Astrocyte of the spinal cord (primary cell): ENCODE data around the gene ATOX1.
"Not testable (repeated sequence)": the region's sequence is repeated elsewhere in the genome, so short reads cannot be mapped to it uniquely, and the experiment has no call there.

Experiments
- DNase-seq: peaks from one replicate; pipeline ENCODE4 v3.0.0; 2011; ENCODE audit warnings: low read depth, low spot score
- H3K4me3 ChIP-seq: 2 replicates; pipeline ENCODE4 v1.5.1; 2011; ENCODE audit warnings: low read depth, mild to moderate bottlenecking, low read length, moderate library complexity
- CTCF ChIP-seq: IDR thresholded peaks from 2 replicates; pipeline ENCODE4 v1.5.1; 2012; ENCODE audit warnings: low read depth, mild to moderate bottlenecking, low read length, inconsistent platforms
- in situ Hi-C: cut with HindIII; loops from 2 replicates; pipeline ENCODE4 v1.10.0; 2017; ENCODE audit warnings: low sequenced_read_pairs

The ATOX1 gene

GRCh38 chr5:151703227-151703626 is 55.2 kb downstream of the ATOX1 start:
- no peak for TF ChIP-seq CTCF
- no peak for DNase-seq
- in situ Hi-C loops: no loop called here
- no peak overlapping the region for H3K4me3 ChIP-seq

GRCh38 chr5:151700820-151701219 is 57.6 kb downstream of the ATOX1 start:
- in situ Hi-C loops: no loop called here
- no peak for TF ChIP-seq CTCF
- DNase-seq: no peak

GRCh38 chr5:151700296-151700695 is 58.1 kb downstream of the ATOX1 start:
- TF ChIP-seq CTCF: no peak
- H3K4me3 ChIP-seq: no peak overlapping the region
- in situ Hi-C loops: no loop called here
- DNase-seq: no peak

More at GRCh38 chr5:151700820-151701219, 57.6 kb downstream of the ATOX1 start:
- no peak overlapping the region for H3K4me3 ChIP-seq

- no peak for TF ChIP-seq CTCF
- no peak overlapping the region for H3K4me3 ChIP-seq
- DNase-seq: peak; percentile 98
- in situ Hi-C loops: no loop called here
Observed at GRCh38 chr5:151699071-151699901, 59.1 kb downstream of the ATOX1 start.

GRCh38 chr5:151698081-151698480 is 60.4 kb downstream of the ATOX1 start:
- H3K4me3 ChIP-seq, DNase-seq, in situ Hi-C loops: not testable (repeated sequence)

- no peak for TF ChIP-seq CTCF
- in situ Hi-C loops: no loop called here
- no peak for DNase-seq
- H3K4me3 ChIP-seq: no peak overlapping the region
Observed at GRCh38 chr5:151697452-151697851, 61.0 kb downstream of the ATOX1 start.

- TF ChIP-seq CTCF: no peak
- in situ Hi-C loops: no loop called here
- peak; percentile 99 for DNase-seq
- no peak overlapping the region for H3K4me3 ChIP-seq
Observed at GRCh38 chr5:151696470-151697061, 61.9 kb downstream of the ATOX1 start.
